ENCODE data around the gene NDUFAF5. TPM values are rescaled to one million over a fixed set of nuclear protein-coding genes. Genes with fewer than 3 reads are reported as not detected.

The NDUFAF5 gene
- total RNA-seq, 1 experiment from 2014 or later, result 31.8 TPM

GRCh38 chr20:13863244-13863643 lies 78.4 kb downstream of the NDUFAF5 start (continued):
- TF ChIP-seq PRDM15 (CRISPR knock-in tag; IDR thresholded peaks at IDR 0.05) (no peak), ATF6 (CRISPR knock-in tag; IDR thresholded peaks at IDR 0.05) (no peak), ZMAT4 (CRISPR knock-in tag; IDR thresholded peaks at IDR 0.05) (no peak), ZBTB43 (CRISPR knock-in tag; IDR thresholded peaks at IDR 0.05) (no peak), ESRRA (CRISPR knock-in tag; IDR thresholded peaks at IDR 0.05; ENCODE audit: borderline replicate concordance) (no peak), ELF4 (CRISPR knock-in tag; IDR thresholded peaks at IDR 0.05; ENCODE audit: low read depth) (no peak), ZNF317 (CRISPR knock-in tag; IDR thresholded peaks at IDR 0.05; ENCODE audit: borderline replicate concordance, low read depth) (no peak), CREM (CRISPR knock-in tag; IDR thresholded peaks at IDR 0.05) (no peak)

- Mint-ChIP-seq H3K27me3 (ENCODE audit: low read depth) (no peaks in the 10 kb centered on the region), H3K4me3 (no peak overlapping the region), H3K4me1 (peaks cover 7% of the 10 kb centered on the region), H3K9me3 (no peaks in the 10 kb centered on the region), H3K27ac (no peak overlapping the region), H3K36me3 (no peaks in the 10 kb centered on the region)
- ATAC-seq (no peak), DNase-seq (ENCODE audit: low spot score) (no peak)
- CTCF ChIA-PET, result interaction anchor here (1.8 kb wide), 1 partner anchor 10 kb away, joined by 8 read pairs; no protein-coding TSS in a partner anchor
- no peak for TF ChIP-seq ZNF219 (CRISPR knock-in tag; IDR thresholded peaks at IDR 0.05; ENCODE audit: borderline replicate concordance)
- no peak for TF ChIP-seq ARID4B (CRISPR knock-in tag; IDR thresholded peaks at IDR 0.05; ENCODE audit: borderline replicate concordance)
- TF ChIP-seq ZNF121 (CRISPR knock-in tag; IDR thresholded peaks at IDR 0.05), result no peak
- no peak for TF ChIP-seq ZNF263 (CRISPR knock-in tag; IDR thresholded peaks at IDR 0.05; ENCODE audit: low read depth)
- no peak for TF ChIP-seq SP1 (CRISPR knock-in tag; conservative IDR thresholded peaks at IDR 0.05)
- no peak for TF ChIP-seq E2F1 (CRISPR knock-in tag; IDR thresholded peaks at IDR 0.05)
- TF ChIP-seq JAZF1 (CRISPR knock-in tag; IDR thresholded peaks at IDR 0.05), result no peak
- no peak for TF ChIP-seq ATF3 (CRISPR knock-in tag; conservative IDR thresholded peaks at IDR 0.05)
- TF ChIP-seq HMGXB4 (CRISPR knock-in tag; IDR thresholded peaks at IDR 0.05), result no peak
- no peak for TF ChIP-seq GTF2I (CRISPR knock-in tag; conservative IDR thresholded peaks at IDR 0.05)
- POLR2A ChIA-PET, result no interaction called here
Observed at GRCh38 chr20:13865156-13865555, 80.3 kb downstream of the NDUFAF5 start.
